HG02642 (cell line): ENCODE results near the gene RNPEPL1.

Experiments
- ATAC-seq: cut with Tn5 transposase; IDR thresholded peaks from one replicate; pipeline ENCODE4 v1.9.1; 2021; ENCODE audit warnings: mild to moderate bottlenecking; ENCODE audit not compliant: unreplicated experiment, poor library complexity

RNPEPL1 gene

DNA sequence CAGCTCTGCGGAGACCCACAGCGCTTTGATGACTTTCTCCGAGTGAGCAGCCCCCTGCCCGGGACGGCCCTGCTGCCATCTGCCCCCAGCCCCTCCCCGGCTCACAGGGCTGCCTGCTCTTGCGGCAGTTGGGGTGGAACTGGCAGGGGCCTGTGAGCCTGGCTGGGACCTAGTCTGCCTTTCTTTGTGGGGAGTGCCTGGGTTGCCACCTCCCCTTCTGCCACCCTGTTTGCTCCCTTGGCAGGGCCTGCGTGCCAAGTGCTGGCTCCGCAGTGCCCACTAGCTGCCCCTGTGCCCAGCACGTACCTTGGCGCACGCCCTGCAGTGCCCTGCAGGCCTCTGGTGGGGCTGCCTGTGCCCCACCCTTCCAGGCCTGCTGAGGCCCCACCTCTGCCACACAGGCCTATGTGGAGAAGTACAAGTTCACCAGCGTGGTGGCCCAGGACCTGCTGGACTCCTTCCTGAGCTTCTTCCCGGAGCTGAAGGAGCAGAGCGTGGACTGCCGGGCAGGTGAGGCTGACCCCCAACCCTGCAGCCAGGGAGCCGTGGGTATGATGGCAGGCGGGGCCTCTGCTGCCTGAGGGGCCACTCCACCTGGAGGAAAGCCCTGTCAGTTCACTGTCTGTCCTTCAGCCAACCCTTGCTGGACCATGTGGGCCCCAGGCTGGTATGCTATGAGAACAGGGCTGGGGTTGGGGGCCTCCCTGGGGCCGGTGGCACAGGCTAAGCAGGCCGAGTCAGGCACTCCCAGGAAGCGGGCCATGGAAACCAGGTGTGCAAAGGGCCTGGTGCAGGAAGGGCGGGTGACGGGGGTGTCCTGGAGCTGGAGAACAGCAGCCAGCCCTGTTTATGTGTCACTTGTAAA is 7.0 kb downstream of the RNPEPL1 start:
- no peak for ATAC-seq

DNA sequence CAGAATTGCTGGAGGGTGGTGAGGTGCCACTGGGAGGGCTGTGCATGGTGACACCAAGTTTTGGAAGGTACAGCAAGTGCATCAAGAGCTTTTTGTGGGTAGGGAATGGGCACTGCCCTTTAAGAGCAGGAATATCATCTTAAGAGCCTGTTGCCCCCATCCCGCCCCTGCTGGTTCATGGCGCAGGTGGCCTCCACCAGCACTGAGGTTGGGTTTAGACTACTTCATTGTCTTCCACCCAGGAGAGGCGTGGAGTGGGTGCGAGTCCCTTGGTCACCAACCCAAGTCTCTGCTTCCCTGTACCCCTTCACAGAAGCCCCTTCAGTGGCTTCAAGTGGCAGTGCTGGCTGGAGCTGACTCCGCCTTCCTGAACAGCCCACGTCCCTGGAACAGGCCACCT is 7.8 kb downstream of the RNPEPL1 start:
- no peak for ATAC-seq

DNA sequence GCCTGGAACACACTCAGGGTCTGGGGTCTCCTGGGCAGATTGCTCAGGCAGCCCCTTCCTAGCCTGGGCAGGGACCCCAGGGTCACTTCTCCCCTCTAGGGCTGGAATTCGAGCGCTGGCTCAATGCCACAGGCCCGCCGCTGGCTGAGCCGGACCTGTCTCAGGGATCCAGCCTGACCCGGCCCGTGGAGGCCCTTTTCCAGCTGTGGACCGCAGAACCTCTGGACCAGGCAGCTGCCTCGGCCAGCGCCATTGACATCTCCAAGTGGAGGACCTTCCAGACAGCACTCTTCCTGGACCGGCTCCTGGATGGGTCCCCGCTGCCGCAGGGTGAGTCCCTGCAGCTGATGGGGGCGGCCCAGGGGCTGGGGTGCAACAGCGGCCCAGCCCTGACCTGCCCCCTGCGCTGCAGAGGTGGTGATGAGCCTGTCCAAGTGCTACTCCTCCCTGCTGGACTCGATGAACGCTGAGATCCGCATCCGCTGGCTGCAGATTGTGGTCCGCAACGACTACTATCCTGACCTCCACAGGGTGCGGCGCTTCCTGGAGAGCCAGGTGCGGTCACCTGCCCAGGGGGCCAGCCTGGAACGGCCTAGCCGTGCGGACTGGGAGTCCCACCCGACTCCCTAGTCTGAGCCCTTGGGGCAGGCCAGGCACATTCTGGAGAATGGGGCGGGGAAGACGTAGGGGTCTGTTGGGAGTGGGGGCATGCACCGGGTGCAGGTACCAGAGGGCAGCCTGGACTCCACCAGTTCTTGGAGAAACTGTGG is 8.3 kb downstream of the RNPEPL1 start:
- ATAC-seq = no peak

DNA sequence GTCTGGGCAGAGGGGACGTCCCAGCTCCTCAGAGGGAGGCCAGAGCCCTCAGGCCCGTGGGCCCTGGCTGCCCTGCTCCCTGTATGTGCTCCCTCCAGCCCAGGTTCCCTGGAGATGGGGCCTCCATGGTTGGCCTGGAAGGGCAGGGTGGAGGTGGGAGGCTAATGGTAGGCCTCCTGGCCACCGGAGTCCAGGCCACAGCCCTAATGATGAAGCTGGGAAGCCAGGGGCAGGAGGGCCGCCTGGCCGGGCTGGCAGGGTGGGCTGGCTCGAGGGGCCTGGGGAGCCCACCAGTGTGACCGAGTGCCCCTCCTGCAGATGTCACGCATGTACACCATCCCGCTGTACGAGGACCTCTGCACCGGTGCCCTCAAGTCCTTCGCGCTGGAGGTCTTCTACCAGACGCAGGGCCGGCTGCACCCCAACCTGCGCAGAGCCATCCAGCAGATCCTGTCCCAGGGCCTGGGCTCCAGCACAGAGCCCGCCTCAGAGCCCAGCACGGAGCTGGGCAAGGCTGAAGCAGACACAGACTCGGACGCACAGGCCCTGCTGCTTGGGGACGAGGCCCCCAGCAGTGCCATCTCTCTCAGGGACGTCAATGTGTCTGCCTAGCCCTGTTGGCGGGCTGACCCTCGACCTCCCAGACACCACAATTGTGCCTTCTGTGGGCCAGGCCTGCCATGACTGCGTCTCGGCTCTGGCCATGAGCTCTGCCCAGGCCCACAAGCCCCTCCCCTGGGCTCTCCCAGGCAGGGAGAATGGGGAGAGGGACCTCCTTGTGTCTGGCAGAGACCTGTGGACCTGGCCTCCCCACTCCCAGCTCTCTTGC is 9.2 kb downstream of the RNPEPL1 start:
- ATAC-seq = no peak

DNA sequence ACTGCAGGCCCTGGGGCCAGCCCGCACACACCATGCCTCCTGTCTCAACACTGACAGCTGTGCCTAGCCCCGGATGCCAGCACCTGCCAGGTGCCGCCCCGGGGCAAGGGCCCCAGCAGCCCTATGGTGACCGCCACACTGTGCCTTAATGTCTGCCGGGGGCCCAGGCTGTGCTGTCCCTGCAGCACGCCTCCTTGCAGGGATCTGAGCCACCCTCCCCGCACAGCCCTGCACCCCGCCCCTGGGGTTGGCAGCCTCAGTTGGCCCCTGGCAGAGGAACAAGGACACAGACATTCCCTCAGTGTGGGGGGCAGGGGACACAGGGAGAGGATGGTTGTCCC is 9.8 kb downstream of the RNPEPL1 start:
- no peak for ATAC-seq

DNA sequence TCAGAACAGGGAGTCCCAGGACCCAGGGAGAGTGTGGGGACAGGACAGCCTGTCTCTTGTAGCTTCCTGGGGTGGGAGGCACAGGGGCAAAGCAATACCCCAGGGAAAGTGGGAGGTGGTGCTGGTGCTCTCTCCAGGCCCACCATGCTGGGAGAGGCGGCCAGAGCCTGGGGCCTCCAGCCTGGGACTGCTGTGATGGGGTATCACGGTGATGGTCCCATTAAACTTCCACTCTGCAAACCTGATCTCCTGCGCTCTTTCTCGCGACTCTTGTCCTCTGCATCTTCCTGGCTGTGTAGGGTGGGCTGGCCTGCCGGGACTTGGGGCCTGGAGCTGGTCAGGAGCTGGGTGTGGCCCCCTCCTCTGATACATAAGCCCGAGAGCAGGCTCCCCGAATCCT is 10.2 kb downstream of the RNPEPL1 start:
- ATAC-seq = no peak

DNA sequence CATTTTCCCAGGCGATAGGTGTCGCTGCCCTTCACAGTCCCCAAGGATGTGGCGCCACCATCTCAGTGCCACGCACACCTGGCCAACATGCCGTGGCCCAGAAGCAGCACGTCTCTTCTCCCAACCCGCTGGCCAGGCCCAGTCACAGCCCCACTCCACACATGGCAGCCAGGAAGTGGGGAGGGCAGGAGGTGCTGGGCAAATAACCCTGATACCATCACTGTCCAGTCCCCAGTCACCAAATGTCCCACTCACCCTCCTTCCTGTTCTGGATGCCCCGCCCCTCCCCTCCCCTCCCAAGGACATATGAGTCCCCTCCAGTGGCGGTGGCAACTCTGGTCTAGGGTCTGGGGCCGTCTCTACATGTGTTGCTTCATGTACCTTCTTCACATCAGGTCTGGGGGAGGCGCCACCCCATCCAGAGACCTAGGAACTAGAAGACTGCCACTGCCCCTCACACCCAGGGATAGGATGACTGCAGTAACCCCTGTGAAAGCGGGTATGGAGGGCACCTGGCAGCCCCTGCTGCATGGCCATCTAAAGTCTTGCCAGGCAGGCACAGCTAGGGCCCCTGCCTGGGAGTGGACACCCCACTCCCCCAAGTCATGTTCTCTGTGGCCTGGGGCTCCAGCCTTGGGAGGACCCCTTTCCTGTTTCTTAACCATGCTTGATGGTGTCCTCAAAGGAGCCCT is 10.9 kb downstream of the RNPEPL1 start:
- no peak for ATAC-seq

DNA sequence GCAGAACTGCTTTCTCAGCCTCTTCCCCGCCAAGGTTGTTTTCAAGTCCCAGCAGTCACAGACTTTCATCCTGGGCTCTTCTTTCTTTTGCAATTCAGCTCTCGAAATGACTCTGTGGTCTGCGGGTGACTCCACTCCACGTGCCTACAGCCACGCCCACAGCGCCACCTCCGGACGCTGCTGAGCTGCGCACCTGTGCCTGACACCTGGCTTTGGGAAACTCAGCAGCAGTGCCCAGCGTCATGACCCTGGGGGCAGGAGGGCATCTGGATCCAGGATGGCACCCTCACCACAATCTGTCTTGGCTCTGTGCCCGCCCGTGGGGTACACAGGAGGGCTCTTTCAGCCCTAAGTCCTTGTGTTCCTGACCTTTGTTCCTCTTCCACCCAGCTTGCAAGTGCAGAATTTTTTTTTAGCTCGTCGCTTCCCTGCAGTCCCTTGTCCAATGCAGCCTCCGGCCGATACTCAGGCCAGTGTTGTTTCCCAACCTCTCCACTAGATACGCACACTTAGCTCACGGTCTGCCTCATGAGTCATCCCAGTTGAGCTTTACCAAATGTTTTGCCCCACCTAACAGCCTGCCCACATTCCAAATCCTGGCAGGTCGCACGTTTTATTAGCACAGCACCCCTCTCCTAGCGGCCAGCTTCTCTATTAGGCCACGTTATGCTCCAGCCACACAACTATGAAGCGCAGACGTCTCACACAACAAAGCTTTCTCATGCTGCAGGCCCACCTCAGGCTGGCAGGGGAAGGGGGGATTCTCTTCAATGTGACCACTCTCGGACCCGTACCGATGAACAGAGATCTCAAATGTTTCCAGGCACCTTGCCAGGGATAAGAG is 11.7 kb downstream of the RNPEPL1 start:
- ATAC-seq = no peak

DNA sequence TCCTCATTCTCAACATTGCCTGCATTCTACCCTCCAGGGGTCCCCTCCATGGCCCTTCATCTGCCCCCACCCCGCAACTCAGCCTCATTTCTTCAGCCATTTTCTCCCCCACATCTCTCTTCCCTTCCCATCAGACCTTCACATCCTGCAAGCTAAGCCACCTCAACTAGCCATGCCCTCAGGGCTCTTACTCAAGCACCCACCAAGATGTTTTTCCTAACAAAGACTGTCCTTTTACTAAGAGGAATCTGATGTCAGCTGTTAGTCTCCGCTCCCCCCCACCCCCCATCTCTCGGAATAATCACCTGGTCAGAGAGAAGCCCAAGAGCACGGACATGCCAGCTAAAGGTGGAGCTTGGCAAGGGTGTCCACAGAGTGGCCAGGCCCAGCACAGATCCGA is 13.5 kb downstream of the RNPEPL1 start:
- ATAC-seq = no peak

DNA sequence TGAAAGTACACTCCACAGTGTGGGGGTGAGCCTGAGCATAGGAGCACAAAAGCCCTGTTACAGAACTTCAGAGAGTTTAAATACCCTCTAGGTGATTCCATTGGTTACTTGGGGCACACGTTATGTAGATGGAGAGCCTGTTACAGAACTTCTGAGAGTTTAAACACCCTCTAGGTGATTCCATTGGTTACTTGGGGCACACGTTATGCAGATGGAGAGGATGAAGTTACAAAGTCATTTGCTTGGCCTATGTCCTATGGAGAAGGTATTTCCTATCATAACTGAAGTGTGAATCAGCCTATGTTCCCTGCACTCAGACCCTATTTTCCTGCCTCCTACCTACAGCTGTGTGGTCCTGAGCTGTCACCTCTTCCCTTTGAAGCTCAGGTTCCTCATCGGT is 14.5 kb downstream of the RNPEPL1 start:
- ATAC-seq = no peak

DNA sequence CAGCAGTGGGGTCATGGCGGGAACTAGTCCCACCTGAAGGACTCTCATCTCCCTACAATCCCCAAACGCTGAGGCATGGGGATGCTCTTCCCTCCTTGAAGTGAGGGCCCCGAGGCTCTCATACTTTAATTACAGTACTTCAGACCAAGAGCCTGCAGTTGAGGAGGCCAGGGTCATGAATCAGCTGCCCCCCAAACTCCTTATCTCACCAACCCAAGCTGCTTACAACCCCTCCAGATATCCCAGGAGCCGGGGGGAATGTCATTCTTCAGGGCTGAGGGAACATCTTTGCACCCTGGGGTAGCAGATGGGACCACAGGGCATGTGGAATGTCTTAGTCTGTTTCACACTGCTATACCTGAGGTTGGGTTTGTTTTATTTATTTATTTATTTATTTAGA is 15.5 kb downstream of the RNPEPL1 start:
- no peak for ATAC-seq

DNA sequence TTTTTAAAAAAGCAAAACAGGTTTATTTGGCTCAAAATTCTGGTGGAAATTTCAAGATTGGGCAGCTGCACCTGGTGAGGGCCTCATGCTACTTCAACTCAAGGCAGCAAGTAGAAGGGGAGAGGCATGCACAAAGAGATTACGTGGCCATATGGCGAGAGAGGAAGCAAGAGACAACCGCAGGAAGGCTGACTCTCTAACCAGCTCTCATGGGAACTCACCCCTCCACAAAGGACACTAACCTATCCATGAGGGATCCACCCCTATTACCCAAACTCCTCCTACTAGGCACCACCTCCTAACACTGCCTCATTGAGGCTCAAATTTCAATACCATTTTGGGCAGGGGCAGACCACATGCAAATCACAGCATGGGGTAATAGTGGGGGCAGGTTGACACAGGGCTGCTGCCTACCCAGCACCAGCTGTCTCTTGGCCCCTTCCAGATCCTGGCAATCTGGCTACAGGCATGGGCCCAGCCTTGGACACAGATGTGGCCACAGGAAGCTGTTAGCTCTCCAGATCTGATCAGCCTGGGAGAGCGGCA is 16.3 kb downstream of the RNPEPL1 start:
- ATAC-seq = peak; percentile 60

DNA sequence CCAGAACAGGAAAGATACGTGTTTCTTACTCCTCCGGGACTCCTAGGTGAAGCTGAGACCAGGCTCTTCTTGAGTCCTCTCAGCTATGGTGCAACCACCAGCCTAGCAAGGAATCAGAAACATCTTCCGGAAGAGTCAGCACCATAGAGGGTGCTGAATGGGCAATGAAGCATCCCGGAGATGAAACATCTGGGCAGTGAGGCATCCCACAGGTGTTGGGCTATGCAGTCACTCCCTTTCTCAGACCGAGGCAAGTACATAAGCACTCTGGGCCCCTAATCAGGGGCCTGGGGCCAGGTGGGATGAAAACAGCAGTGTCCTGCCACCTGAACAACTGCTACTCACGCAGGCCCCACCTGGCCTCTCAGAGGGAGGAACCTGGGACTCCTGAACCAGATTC is 16.8 kb downstream of the RNPEPL1 start:
- ATAC-seq = peak; percentile 25

DNA sequence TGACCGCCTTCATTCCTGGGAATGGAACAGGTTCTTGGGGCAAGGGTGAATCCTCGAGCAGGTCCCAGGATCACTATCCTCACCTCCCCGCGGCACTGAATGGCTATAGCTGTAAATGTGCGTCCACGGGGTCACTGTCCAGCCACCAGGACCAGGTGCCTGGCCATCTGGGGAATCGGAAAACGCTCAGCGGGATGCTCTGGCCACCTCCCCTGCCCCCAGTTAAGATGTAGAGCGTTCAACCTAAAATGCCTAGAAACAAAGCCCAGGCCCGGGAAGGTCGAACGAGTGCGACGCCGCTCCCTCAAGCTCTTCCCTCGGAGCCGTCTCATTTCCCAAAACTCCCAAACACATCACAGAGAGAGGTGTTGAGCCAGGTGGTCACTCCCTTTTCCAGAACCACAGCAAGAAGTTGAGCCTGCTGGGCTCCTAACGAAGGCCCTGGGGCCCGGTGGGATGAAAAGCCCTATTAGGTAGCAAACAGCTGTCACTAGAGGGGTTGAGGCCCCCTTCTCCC is 17.5 kb downstream of the RNPEPL1 start:
- no peak for ATAC-seq

DNA sequence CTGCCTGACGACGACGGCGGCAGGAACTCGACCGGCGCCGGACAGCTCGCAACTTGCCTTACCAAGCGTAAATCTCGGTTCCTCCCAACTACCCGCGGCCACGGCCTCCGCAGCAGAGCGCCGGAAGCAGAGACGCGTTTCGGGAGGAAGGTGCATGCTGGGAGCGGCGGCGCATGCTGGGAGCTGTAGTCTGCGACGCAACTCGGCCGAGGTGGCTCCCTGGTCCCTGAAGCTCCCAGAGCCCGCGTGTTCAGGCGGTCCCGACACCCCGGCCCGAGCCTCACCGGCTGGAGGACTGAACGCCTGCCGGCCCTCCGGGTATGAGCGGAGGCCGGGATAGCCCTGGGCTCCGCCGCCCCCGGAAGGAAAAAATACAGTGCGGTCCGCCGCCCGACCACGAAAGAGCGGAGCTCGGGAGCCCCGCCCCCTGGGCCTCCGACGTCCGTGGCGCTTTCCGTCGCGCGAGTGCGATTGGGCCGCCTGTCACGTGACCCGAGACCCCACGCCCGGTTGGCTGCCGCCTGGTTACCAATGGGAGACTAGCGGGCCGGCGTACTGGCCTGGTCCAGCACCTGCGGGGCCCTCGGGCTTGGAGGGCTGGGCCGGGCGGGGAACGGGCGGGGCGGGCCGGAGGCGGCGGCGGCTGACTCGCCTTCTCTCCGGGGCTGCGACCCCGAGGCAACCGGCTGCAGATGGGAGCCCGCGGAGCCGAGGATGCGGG is 18.1 kb downstream of the RNPEPL1 start, which contains the start of gene CAPN10:
Gene CAPN10 (plus strand): TSS at position 537 of the 721 bp plus-strand sequence. CDS start 178 bp downstream, at position 715.
- ATAC-seq = peak; percentile 66

DNA sequence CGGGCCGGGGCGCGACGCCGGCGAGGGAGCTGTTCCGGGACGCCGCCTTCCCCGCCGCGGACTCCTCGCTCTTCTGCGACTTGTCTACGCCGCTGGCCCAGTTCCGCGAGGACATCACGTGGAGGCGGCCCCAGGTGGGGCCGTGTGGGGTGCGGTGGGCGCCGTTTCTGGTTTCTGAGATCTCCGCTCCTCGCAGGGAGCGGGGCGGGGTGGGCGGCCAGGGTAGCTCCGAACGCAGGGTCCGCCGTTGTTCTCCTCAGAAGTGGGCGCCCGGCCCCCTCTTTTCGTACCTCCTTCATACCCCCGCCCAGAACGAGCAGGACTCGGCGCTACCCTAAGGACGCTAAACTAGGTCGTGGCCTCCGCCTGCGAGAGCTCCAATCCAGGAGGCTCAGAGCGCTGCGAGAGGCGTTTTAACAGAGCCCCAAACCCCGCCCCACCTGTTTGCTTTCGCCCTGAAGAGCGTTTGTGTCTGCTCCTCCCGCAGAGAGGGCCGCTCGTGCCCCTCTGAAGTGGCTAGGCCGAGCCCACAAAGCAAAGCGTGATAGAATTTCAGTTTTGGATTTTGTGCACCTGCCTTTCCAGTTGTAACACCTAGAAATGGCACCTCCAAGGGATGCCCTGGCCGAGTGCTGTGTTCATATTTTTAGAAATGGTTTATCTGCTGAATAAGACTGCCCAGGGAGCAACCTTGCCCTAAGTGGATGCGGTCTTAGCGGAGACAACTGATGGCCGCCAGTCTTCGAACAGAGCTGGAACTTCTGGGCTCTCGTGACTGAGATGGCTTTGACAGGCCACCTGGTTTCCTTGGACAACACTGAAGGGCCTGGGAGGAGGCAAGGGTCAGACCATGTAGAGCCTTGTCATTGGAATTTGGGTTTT is 18.9 kb downstream of the RNPEPL1 start:
- ATAC-seq = no peak

DNA sequence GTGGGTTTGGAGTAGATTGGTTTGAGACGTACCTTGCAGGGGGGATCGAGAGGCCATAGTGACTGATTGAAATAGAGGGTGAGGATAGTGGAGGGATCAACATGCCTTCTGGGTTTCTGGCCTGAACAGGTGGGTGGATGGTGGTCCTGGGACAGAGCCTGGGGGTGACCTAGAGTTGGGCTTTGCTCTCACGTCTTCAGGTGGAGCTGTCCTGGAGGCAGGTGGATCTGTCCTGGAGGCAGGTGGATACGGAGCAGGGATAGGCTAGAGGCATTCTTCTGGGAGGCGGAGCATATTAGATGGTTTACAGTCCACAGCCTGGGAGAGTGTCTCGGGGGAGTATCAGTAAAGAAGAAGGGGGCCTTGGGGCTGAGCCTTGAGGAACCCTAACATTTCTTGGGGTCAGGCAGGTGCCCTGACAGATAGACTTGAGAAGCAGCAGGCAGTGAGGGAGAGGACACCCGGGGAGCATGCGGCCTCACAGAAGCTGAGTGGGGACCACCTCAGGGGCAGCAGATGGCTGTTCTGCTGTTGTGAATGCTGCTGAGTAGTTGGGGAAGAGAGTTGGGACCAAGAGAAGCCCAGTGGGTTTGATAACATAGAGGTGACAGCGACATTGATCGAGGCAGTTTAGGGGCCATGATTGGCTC is 19.8 kb downstream of the RNPEPL1 start:
- no peak for ATAC-seq
